ENCODE data around the gene HTR1B. TPM values are rescaled to one million over a fixed set of nuclear protein-coding genes. Genes with fewer than 3 reads are reported as not detected.

Gene HTR1B, protein sequence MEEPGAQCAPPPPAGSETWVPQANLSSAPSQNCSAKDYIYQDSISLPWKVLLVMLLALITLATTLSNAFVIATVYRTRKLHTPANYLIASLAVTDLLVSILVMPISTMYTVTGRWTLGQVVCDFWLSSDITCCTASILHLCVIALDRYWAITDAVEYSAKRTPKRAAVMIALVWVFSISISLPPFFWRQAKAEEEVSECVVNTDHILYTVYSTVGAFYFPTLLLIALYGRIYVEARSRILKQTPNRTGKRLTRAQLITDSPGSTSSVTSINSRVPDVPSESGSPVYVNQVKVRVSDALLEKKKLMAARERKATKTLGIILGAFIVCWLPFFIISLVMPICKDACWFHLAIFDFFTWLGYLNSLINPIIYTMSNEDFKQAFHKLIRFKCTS
- polyA plus RNA-seq (2012; ENCODE audit: insufficient read depth, insufficient read length, low read depth): not detected

DNA sequence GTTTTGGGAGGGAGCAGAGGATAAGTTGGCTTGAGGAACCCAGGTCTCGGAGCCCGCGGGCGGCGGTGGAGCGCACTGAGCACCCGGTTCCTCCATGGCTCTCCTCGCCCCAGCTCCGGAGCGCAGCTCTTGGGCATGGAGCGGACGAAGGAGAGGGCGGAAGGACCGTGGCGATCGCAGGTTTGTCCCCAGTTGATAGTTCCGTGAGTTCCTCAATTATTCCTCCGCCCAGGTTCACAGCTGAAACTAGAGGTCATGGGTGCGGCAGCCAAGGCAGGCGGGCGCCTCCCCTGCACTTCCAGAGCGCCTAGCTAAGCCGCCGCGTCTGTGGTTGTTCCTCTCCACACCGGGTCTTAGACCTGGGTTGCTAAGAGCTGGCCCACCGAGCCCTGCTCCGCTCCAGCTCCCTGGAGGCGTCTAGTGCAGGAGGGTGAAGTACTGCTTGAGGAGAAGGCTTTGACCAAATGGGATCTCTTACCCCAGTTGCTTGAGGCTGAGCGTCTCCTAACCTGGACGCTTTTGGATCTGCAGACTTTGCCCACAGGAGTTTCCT lies at the start of gene HTR1B:
TSS of gene HTR1B (minus strand) at position 184 of the 553 bp plus-strand sequence. CDS start at position 96, 88 bp downstream.
- no peak for DNase-seq
- H3K4me1 ChIP-seq: no peaks in the 10 kb centered on the region
- H3K4me3 ChIP-seq (ENCODE audit: low read depth, low read length): peak within 1 kb of the TSS; percentile 34
- no peaks in the 10 kb centered on the region; the same call in 1 of the 2 replicates for H3K9me3 ChIP-seq
- peaks cover 69% of the 10 kb centered on the region for H3K27me3 ChIP-seq
- TF ChIP-seq, protein P1, sequence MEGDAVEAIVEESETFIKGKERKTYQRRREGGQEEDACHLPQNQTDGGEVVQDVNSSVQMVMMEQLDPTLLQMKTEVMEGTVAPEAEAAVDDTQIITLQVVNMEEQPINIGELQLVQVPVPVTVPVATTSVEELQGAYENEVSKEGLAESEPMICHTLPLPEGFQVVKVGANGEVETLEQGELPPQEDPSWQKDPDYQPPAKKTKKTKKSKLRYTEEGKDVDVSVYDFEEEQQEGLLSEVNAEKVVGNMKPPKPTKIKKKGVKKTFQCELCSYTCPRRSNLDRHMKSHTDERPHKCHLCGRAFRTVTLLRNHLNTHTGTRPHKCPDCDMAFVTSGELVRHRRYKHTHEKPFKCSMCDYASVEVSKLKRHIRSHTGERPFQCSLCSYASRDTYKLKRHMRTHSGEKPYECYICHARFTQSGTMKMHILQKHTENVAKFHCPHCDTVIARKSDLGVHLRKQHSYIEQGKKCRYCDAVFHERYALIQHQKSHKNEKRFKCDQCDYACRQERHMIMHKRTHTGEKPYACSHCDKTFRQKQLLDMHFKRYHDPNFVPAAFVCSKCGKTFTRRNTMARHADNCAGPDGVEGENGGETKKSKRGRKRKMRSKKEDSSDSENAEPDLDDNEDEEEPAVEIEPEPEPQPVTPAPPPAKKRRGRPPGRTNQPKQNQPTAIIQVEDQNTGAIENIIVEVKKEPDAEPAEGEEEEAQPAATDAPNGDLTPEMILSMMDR (IDR thresholded peaks at IDR 0.05; ENCODE audit: low read depth, low read length): no peak
- no peaks in the 10 kb centered on the region for H3K36me3 ChIP-seq

DNA sequence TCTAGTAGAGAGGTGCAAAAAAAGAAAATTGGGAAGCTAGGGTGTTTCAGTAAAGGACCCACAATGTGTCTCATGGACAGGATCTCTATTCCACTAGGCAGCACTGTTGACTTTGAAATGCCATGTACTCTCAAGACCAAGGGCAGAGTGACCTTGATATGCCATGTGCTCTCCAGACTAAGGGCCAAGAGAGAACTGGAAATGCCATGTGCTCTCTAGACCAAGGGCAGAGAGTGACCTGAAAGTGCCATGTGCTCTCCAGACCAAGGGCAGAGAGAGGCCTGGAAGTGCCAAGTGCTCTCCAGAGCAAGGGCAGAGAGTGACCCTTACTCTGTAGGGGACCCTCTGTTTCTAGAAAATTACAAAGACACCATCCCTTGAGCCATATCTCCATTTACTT lies 49.3 kb upstream of the HTR1B start:
- TF ChIP-seq, protein P1 (IDR thresholded peaks at IDR 0.05; ENCODE audit: low read depth, low read length): no peak
- Histone ChIP-seq H3K27me3 (no peaks in the 10 kb centered on the region), H3K4me1 (no peaks in the 10 kb centered on the region), H3K9me3 (no peaks in the 10 kb centered on the region), H3K36me3 (no peaks in the 10 kb centered on the region), H3K4me3 (ENCODE audit: low read depth, low read length) (no peak overlapping the region)
- no peak for DNase-seq

DNA sequence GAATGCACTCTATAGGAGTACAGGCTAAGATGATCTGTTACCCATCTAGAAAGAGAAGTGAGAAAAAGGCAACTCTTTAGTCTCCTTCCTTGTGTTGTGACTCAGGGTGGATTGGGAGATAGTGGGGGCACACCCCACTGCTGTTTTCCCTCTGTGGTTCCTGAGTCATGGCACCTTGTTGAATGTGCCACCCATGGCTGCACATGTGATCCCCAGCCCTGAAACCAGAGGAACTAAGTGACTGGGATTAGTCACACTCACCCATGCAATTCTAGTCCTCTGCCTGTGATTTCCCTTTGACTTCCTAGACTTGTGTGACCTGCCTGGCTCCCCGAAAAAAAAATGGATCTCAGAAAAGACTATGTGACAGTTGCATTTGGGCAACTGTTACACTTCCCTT lies 48.6 kb upstream of the HTR1B start:
- H3K9me3 ChIP-seq: no peaks in the 10 kb centered on the region
- TF ChIP-seq, protein P1 (IDR thresholded peaks at IDR 0.05; ENCODE audit: low read depth, low read length): no peak
- no peaks in the 10 kb centered on the region for H3K27me3 ChIP-seq
- H3K4me1 ChIP-seq: no peaks in the 10 kb centered on the region
- H3K4me3 ChIP-seq (ENCODE audit: low read depth, low read length): no peak overlapping the region
- no peaks in the 10 kb centered on the region for H3K36me3 ChIP-seq
- DNase-seq: no peak

DNA sequence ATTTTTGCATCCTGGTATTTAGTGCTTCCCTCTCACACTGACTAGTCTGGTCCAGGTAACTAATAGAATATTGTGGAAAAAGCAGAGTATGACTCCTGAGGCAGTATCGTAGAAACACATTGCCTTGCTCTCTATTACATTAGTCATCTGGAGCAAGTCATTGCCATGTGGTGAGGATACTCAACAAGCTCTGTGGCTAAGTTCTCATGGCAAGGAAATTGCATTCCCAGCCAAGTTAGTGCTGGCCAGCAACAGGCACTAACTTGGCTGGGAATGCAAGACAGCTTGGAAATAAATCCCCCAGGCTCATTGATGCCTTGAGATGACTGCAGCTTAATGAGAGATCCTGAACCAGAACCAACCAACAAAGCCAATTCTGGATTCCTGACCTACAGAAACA lies 39.7 kb upstream of the HTR1B start:
- no peaks in the 10 kb centered on the region for H3K27me3 ChIP-seq
- H3K36me3 ChIP-seq: no peaks in the 10 kb centered on the region
- TF ChIP-seq, protein P1 (IDR thresholded peaks at IDR 0.05; ENCODE audit: low read depth, low read length): no peak
- no peaks in the 10 kb centered on the region for H3K4me1 ChIP-seq
- H3K4me3 ChIP-seq (ENCODE audit: low read depth, low read length): no peak overlapping the region
- H3K9me3 ChIP-seq: no peaks in the 10 kb centered on the region
- no peak for DNase-seq

DNA sequence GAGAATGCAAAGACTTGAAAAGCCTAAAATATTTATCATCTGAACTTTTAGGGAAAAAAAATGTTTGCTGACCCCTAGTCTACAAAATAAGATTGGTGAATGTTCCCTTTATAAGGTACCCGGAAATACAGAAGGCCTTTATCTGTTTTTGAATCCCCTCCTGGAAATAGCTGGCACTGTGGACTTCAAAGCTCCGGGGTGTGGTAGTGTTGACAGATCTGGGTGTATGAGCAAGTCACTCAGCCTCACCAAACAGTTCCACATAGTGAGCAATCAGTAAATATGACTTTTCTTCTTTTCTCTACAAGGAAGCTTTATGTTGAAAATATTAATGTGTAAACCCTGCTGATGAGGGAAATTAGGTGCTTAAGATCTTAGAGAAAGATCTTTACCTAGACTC lies 29.2 kb upstream of the HTR1B start:
- H3K4me3 ChIP-seq (ENCODE audit: low read depth, low read length): no peak overlapping the region
- no peaks in the 10 kb centered on the region for H3K4me1 ChIP-seq
- no peaks in the 10 kb centered on the region for H3K9me3 ChIP-seq
- TF ChIP-seq, protein P1 (IDR thresholded peaks at IDR 0.05; ENCODE audit: low read depth, low read length): no peak
- no peaks in the 10 kb centered on the region for H3K27me3 ChIP-seq
- H3K36me3 ChIP-seq: no peaks in the 10 kb centered on the region
- no peak for DNase-seq
